ENCODE data around the gene RPGRIP1L.
"Not testable (repeated sequence)": the region's sequence is repeated elsewhere in the genome, so short reads cannot be mapped to it uniquely, and the experiment has no call there.

RPGRIP1L gene

DNA sequence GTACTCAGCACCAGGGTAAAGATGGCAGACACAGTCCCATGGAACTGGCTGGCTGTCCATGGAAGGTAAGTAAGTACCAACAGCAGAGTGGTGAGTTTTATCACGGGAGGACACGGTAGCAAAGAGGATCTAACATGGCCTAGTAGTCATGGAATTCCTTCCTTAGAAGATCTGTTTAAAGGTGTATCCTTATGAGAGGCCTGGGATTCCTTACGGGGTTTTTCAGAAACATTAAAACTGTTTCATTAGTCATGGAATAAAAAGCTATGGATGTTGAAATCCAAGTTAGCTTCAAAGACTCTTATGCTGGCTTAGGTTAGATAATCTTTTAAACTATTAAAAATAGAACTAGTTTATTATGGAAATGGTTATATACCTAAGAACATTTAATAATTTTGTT lies 7.7 kb upstream of the RPGRIP1L start:
- no peak for DNase-seq

DNA sequence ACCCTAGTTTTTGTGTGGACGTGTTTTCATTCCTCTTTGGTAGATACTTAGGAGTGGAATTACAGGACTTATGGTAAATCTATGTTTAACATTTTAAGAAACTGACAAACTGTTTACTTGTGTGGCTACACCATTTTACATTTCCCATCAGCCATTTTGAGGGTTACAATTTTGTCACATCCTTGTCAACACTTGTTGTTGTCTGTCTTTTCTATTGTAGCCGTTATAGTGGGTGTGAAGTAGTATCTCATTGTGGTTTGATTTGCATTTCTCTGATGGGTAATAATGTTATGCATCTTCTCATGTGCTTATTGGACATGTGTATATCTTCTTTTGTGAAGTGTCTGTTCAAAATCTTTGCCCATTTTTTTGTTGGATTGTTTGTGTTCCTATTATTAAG lies 4.8 kb upstream of the RPGRIP1L start:
- no peak for DNase-seq

DNA sequence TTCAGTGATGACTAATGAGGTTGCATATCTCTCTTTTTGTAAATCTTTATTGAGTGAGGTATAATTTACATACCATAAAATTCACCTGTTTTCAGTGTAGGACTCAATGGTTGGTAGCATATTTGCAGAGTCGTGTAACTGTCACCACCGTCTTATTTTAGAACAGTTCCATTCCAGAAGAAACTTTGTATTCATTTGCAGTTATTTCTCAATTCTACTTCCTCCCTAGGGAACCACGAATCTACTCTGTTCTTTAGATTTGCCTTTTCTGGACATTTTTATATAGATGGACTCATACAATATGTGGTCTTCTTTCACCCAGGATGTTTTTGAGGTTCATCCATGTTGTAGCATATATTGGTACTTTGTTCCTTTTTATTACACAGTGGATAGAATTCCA lies 4.0 kb upstream of the RPGRIP1L start:
- DNase-seq = no peak

- no peak for DNase-seq
Observed at GRCh38 chr16:53704445-53704813, 770 bp upstream of the RPGRIP1L start.

- DNase-seq = not testable (repeated sequence)
Observed at GRCh38 chr16:53698271-53698670, 5.4 kb downstream of the RPGRIP1L start.

DNA sequence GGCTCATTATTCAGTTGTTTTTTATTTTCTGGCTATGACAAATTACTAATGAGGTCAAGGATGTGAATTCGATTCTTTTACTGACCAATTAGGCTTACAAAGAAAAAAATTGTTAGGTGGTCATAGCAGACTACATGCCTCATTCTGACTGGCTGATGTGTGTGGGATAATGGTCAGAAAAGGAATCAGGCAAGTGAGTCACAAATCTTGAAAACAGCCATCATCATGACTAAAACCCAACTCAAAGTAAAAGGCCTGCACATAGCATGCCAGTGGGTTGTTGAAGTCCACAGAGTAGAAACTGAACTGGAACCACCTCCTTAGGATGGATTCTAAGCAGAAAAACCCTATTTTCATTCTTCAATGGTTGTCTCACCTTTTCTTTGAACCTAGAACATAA lies 8.6 kb downstream of the RPGRIP1L start:
- no peak for DNase-seq

GRCh38 chr16:53693320-53693719 lies 10.3 kb downstream of the RPGRIP1L start:
- DNase-seq = no peak

GRCh38 chr16:53692146-53692545 lies 11.5 kb downstream of the RPGRIP1L start:
- DNase-seq = no peak

DNA sequence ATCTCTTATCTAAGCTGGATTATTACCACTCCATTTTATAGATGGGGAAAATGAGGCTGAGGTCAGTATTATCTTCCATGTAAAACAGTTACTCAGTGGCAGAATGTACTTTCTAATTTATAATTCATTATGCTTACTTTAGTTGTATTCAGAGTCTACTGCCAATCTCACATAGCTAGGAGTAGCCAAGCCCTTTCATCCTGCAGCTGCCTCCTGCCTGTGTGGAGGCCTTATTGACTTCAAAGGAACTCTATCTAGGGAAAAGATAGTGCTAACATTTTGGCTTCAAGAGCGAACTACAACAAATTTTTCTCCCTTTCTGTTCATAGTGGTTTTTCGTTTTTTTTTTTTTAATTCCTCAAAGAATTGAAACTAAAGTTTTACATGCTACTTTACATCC lies 12.9 kb downstream of the RPGRIP1L start:
- DNase-seq = no peak

DNA sequence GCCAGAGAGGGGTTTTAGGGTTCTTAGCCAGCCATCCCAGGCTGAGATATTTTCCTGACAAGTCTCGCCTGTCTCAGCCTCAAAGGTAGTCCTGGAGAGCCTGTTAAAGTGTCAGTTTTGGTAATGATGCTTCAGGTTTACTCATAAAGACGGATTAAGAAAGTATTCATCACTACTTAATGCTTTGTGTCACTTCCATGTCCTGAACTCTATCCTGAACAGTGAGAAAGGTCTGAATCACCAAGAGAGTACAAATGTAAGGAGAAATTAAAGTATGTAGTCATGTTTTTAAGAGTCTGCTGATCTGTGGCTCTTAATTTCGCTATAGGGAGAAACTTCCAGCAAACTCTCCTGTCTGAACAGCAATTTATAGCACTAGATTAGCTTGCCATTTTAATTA lies 14.0 kb downstream of the RPGRIP1L start:
- no peak for DNase-seq

GRCh38 chr16:53686710-53687109 lies 16.9 kb downstream of the RPGRIP1L start:
- no peak for DNase-seq

- DNase-seq = not testable (repeated sequence)
Observed at GRCh38 chr16:53685334-53685733, 18.3 kb downstream of the RPGRIP1L start.

GRCh38 chr16:53681354-53681753 lies 22.3 kb downstream of the RPGRIP1L start:
- no peak for DNase-seq

DNA sequence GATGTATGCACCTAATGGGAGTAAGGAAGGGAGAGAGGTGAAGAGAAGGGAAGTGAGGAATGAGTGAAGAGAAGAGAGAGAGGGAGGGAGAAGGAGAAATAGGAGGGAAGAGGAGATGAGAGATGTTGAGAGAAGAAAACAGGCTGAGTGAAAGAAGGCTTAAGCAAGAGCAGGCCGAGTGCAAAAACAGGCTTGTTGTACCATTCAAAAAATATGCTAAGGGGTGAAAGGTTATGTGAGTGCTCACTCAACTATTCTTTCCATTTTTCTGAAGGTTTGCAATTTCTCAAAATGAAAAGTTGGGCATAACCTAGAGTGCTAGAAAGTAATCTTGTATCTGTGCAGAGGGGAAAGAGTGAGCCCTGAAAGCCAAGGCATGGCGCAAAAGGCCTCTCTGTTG lies 22.9 kb downstream of the RPGRIP1L start:
- DNase-seq = no peak

DNA sequence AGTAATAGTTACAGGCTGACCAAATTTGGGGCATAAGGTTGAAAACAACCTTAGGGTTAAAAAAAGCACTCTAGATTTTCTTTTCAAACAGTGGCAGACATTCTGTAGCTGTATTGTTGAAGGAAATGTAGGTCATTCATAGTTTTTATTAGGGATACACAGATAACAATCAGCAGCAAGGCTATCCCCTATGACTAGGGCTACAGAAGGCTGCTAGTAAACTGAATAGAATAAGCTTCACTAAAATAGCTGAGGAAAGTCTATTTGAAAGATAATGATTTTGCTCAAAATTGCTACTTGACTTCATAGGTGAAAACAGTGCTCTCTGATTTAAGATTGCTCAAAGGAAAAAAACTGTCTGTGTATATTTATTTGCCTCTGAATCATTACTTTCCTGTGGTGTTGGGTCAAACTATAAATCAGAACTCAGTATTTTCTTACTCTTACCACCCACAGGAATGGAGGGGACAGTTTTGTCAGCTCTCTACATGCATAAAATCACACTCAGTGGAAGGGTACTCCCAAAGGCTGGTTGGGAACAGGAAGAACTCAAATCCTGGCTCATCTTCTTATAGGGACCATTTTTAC lies 24.8 kb downstream of the RPGRIP1L start:
- no peak for DNase-seq

DNA sequence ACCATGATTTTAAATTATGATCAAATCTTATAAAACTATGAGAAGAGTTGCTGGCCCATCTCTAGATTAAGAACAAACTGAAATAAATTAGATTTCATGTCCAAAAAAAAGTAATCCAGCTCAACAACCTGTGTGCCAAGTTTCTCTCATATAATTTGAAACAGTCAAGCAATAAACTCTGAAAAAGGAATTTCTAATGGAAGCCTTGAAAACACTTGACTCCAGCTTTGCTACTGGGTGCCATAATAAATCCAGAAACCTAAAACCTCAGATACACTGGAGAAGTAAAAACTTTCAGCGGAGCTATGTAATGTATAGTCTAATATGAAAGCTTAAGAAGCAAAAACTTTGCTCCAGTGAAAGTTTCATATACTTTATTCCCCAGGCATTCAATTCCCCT lies 25.5 kb downstream of the RPGRIP1L start:
- no peak for DNase-seq

DNA sequence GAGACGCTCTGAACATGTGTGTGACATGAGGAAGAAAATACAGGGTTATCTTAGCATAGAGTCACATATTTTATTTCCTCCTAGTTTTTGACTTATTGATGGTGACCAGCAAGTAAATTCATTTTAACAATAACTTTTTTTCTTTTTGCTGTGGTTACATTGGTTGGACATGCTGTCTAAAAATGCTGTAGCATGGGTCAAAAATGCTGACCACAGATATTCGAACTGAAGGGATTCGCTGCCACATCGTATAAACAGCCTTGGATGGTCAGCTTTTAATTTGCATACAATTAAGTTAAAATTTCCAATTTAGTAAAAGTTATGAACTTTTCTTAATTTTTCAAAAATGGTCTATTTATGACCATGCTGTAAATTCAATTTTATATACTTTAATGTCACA lies 30.5 kb downstream of the RPGRIP1L start:
- DNase-seq = no peak

- no peak for DNase-seq
Observed at GRCh38 chr16:53672461-53672860, 31.2 kb downstream of the RPGRIP1L start.

- no peak for DNase-seq
Observed at GRCh38 chr16:53668869-53669268, 34.8 kb downstream of the RPGRIP1L start.

DNA sequence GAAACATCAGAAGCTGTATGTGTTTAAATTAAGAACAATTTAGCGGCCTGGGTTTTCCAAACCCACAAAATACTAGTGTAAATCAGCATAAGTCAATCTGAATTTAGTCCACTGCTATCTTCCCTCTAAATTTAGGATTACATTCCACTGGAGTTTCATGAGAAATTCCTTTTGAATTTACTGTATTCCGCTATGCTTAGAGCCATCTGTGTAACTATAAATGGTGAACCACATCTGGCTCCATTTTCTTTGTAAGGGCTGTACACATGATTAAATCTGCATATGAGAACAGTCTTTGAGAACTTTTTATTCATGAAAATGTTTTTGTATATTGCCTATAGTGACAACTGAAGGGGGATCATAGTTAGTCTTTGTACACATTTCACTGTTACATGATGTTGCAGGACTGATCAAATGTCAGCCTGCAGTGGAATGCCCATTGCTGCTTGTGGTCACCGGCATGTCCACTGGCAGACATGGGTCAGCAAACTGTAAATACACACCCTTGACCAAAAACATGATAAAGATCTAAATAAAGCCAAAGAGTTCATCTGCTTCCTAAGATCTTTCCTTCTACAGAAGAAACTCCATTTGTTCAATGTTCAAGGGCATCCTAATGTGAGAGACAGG lies 36.8 kb downstream of the RPGRIP1L start:
- DNase-seq = no peak

GRCh38 chr16:53664724-53665345 lies 38.8 kb downstream of the RPGRIP1L start:
- DNase-seq = no peak

DNA sequence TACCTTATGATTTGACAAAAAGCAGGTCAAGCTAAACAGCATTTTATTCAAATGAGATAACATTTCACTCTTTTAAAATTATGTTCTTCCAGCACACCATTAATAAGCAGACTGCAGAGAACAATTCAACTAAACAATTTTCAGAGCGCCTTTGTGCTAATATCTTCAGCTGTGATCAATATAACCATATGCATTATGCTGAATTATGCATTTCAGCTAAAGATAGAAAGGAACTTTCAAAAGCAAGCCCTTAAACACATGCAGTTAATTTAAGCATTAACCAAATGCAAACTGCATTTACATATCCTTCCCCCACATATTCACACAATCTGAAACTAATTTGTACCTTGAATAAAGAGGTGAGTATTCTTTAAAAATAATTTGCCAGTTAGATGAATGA lies 41.6 kb downstream of the RPGRIP1L start:
- no peak for DNase-seq

DNA sequence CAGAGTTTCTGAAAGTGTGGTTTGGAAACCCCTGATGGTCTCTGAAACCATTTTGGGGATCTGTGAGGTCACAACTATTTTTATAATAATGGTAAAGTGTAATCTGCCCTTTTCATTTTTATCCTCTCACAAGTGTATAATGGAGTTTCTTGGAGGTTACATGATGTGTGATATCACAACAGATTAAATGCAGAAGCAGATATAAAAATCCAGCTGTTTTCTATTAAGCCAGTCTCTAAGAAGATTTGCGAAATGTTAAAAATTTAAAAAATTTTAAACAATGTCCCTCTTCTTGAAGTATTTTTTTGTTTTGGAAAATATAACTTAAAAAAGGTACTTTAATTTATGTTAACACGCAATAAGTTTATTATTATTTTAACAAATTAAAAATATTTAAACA lies 48.7 kb downstream of the RPGRIP1L start:
- DNase-seq = no peak

- no peak for DNase-seq
Observed at GRCh38 chr16:53651357-53651756, 52.3 kb downstream of the RPGRIP1L start.

GRCh38 chr16:53646506-53646905 lies 57.2 kb downstream of the RPGRIP1L start:
- DNase-seq = no peak
